ENCODE data around the gene SUFU. TPM values are rescaled to one million over a fixed set of nuclear protein-coding genes. Genes with fewer than 3 reads are reported as not detected.
A peak's percentile ranks its signal among the peaks of the same experiment; 100 is the strongest.

Gene SUFU
- total RNA-seq, 1 donor from 2014 or later, result 14.3 TPM

GRCh38 chr10:102668326-102669107 lies 164.7 kb downstream of the SUFU start:
- peaks cover 36% of the 10 kb centered on the region for H3K4me1 ChIP-seq
- H3K27ac ChIP-seq, result peak overlapping the region; percentile 84
- no peak overlapping the region for H3K4me3 ChIP-seq
- DNase-seq, result no peak
- H3K27me3 ChIP-seq (ENCODE audit: low read depth), result no peaks in the 10 kb centered on the region
- intact Hi-C loops (cut with DNase I), result no loop called here
- TF ChIP-seq CTCF (IDR thresholded peaks at IDR 0.05), result no peak
- ATAC-seq, result no peak
- no peaks in the 10 kb centered on the region for H3K36me3 ChIP-seq
- H3K9me3 ChIP-seq, result no peaks in the 10 kb centered on the region

GRCh38 chr10:102669206-102670064 lies 165.7 kb downstream of the SUFU start:
- intact Hi-C loops (cut with DNase I), result no loop called here
- DNase-seq (peak; percentile 83), ATAC-seq (peak; percentile 92)
- TF ChIP-seq CTCF (IDR thresholded peaks at IDR 0.05), result peak; percentile 61
- Histone ChIP-seq H3K4me1 (peaks cover 45% of the 10 kb centered on the region), H3K27me3 (ENCODE audit: low read depth) (no peaks in the 10 kb centered on the region), H3K9me3 (no peaks in the 10 kb centered on the region), H3K27ac (peak overlapping the region; percentile 84), H3K36me3 (no peaks in the 10 kb centered on the region), H3K4me3 (no peak overlapping the region)

GRCh38 chr10:102670065-102670670 lies 166.4 kb downstream of the SUFU start:
- no peak for ATAC-seq
- H3K36me3 ChIP-seq, result no peaks in the 10 kb centered on the region
- no peaks in the 10 kb centered on the region for H3K9me3 ChIP-seq
- no peaks in the 10 kb centered on the region for H3K27me3 ChIP-seq (ENCODE audit: low read depth)
- TF ChIP-seq CTCF (IDR thresholded peaks at IDR 0.05), result no peak
- intact Hi-C loops (cut with DNase I), result no loop called here
- no peak for DNase-seq
- H3K27ac ChIP-seq, result peak overlapping the region; percentile 84
- peaks cover 52% of the 10 kb centered on the region for H3K4me1 ChIP-seq
- no peak overlapping the region for H3K4me3 ChIP-seq

GRCh38 chr10:102670871-102671434 lies 167.2 kb downstream of the SUFU start:
- TF ChIP-seq CTCF (IDR thresholded peaks at IDR 0.05), result no peak
- DNase-seq (no peak), ATAC-seq (no peak)
- Histone ChIP-seq H3K9me3 (no peaks in the 10 kb centered on the region), H3K36me3 (no peaks in the 10 kb centered on the region), H3K4me3 (no peak overlapping the region), H3K27ac (no peak overlapping the region), H3K4me1 (peaks cover 60% of the 10 kb centered on the region), H3K27me3 (ENCODE audit: low read depth) (no peaks in the 10 kb centered on the region)
- intact Hi-C loops (cut with DNase I), result no loop called here

- TF ChIP-seq CTCF (IDR thresholded peaks at IDR 0.05), result no peak
- ATAC-seq, result no peak
- no peak overlapping the region for H3K4me3 ChIP-seq
- peak overlapping the region; percentile 82 for H3K27ac ChIP-seq
- no peaks in the 10 kb centered on the region for H3K27me3 ChIP-seq (ENCODE audit: low read depth)
- H3K36me3 ChIP-seq, result no peaks in the 10 kb centered on the region
- no peaks in the 10 kb centered on the region for H3K9me3 ChIP-seq
- H3K4me1 ChIP-seq, result peaks cover 83% of the 10 kb centered on the region
- DNase-seq, result no peak
- intact Hi-C loops (cut with DNase I), result no loop called here
Observed at GRCh38 chr10:102673236-102673818, 169.6 kb downstream of the SUFU start.
